Kidney (tissue), 14 donors: ENCODE results near the gene EIF3K. TPM values are rescaled to one million over a fixed set of nuclear protein-coding genes. Genes with fewer than 3 reads are reported as not detected.
A peak's percentile ranks its signal among the peaks of the same experiment; 100 is the strongest.

Experiments used
- DNase-seq, 5 donors: peaks; one replicate each; pipeline ENCODE4 v3.0.0-alpha.2; 2013 to 2020
- FAIRE-seq: peaks from 2 replicates; lab custom pipeline; 2012; peaks lifted over from hg19 to GRCh38; lab: Jason Lieb, UNC
- H3K27ac ChIP-seq, 2 donors: one replicate each; pipeline ENCODE4 v1.7.0; 2013; ENCODE audit warnings: low read depth in 2 of 2, low read length in 2 of 2, inconsistent platforms in 1 of 2
- H3K27me3 ChIP-seq: one replicate; pipeline ENCODE4 v1.7.1; 2013; ENCODE audit warnings: low read length, inconsistent platforms; ENCODE audit not compliant: control insufficient read depth, insufficient read depth
- H3K36me3 ChIP-seq, 3 donors: one replicate each; pipeline versions ENCODE4 v1.7.0 to v1.7.1; 2013; ENCODE audit warnings: low read length in 3 of 3, control low read depth in 1 of 3, inconsistent platforms in 1 of 3; ENCODE audit not compliant: insufficient read depth in 3 of 3, control insufficient read depth in 2 of 3
- H3K4me1 ChIP-seq, 3 donors: one replicate each; pipeline versions ENCODE4 v1.7.0 to v1.7.1; 2013; ENCODE audit warnings: low read length in 3 of 3, inconsistent platforms in 1 of 3, low read depth in 1 of 3; ENCODE audit not compliant: control insufficient read depth in 2 of 3, insufficient read depth in 2 of 3
- H3K4me3 ChIP-seq, 3 donors: one replicate each; pipeline versions ENCODE4 v1.7.0 to v1.8.1; 2013; ENCODE audit warnings: low read length in 3 of 3, control low read depth in 1 of 3, inconsistent platforms in 1 of 3
- H3K9ac ChIP-seq, 3 donors: one replicate each; pipeline versions ENCODE4 v1.7.0 to v1.7.1; 2013; ENCODE audit warnings: low read length in 3 of 3, control low read depth in 1 of 3, inconsistent platforms in 1 of 3
- H3K9me3 ChIP-seq, 3 donors: one replicate each; pipeline versions ENCODE4 v1.7.0 to v1.7.1; 2013; ENCODE audit warnings: low read length in 3 of 3, control low read depth in 1 of 3, inconsistent platforms in 1 of 3; ENCODE audit not compliant: control insufficient read depth in 2 of 3, insufficient read depth in 1 of 3
- CTCF ChIP-seq: IDR thresholded peaks from 3 replicates; pipeline ENCODE4 v1.5.1; 2012; ENCODE audit warnings: mild to moderate bottlenecking, moderate library complexity, borderline replicate concordance; ENCODE audit not compliant: insufficient read depth; ENCODE audit errors: extremely low read depth
- intact Hi-C: fragments of 100-400 bp; cut with DNase I; formaldehyde crosslinking; loops from one replicate; pipeline ENCODE4 v1.11.1; 2022
- polyA plus RNA-seq: library from polyadenylated mRNA; stranded (reverse); fragments of 350-450 nt; fragmentation: Illumina TruSeq; extraction: RNeasy Lipid Tissue Mini Kit (QIAGEN cat#74804); gene quantifications from one replicate; pipeline ENCODE4 v1.2.3, GENCODE V29; 2014; ENCODE audit warnings: low read depth, low replicate concordance; ENCODE audit not compliant: insufficient read depth
- total RNA-seq: library from RNA; stranded (reverse); fragmentation: NEBNext Ultra II Directional; extraction: Animal tissue kit (Norgen Biotek cat#: 25700); gene quantifications from one replicate; pipeline ENCODE4 v1.2.1, GENCODE V29; 2021
- donor health status: control.
- donor health status: control.
- donor health status: control.
- donor health status: control.
- donor health status: control.
- donor health status: DM: yes; HTN: yes; CAD: no.
- donor health status: Normal renal cell carcinoma (clear cell type).

EIF3K gene
- total and polyA plus RNA-seq, 2 donors from 2014 or later = 259 to 723 TPM

- H3K4me3 ChIP-seq = no peak overlapping the region
- intact Hi-C loops = no loop called here
- no peaks in the 10 kb centered on the region for H3K36me3 ChIP-seq
- H3K9ac ChIP-seq = no peak overlapping the region
- H3K27ac ChIP-seq = no peak overlapping the region
- DNase-seq (no peak), FAIRE-seq (no peak)
- TF ChIP-seq CTCF = no peak
- H3K27me3 ChIP-seq = no peaks in the 10 kb centered on the region
- H3K4me1 ChIP-seq = no peaks in the 10 kb centered on the region
- no peaks in the 10 kb centered on the region for H3K9me3 ChIP-seq
Measured at GRCh38 chr19:38592940-38593339, 26.0 kb upstream of the EIF3K start.

GRCh38 chr19:38596057-38596981 lies 22.7 kb upstream of the EIF3K start:
- DNase-seq (peak in 4 of 5 donors; percentile 86 to 92 (median 88)), FAIRE-seq (no peak)
- Histone ChIP-seq H3K27me3 (no peaks in the 10 kb centered on the region), H3K36me3 (no peaks in the 10 kb centered on the region), H3K4me3 (no peak overlapping the region), H3K27ac (no peak overlapping the region), H3K9ac (no peak overlapping the region), H3K4me1 (no peaks in the 10 kb centered on the region), H3K9me3 (no peaks in the 10 kb centered on the region)
- intact Hi-C loops = no loop called here
- TF ChIP-seq CTCF = no peak

DNA sequence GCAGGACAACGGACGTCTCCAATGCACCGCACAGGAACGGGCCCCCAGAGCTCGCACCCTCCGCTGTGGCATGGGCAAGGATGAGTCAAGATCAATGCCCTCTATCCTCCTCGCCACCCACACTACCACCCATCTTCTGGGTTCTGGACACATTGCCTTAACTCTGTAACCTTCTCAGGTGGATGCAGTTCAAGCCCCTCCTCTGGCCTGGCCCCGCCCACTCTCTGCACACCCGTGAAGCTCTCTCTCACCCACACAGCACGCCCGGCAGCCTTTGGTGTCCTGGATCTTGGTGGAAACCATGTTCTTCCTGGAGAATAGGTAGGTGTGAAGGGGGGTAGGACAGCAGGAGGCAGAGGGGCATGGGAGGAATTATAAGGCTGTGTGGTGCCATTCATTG lies 21.9 kb upstream of the EIF3K start:
- Histone ChIP-seq H3K4me3 (no peak overlapping the region), H3K27ac (no peak overlapping the region), H3K9me3 (no peaks in the 10 kb centered on the region), H3K27me3 (no peaks in the 10 kb centered on the region), H3K36me3 (no peaks in the 10 kb centered on the region), H3K4me1 (no peaks in the 10 kb centered on the region), H3K9ac (no peak overlapping the region)
- intact Hi-C loops = no loop called here
- DNase-seq = no peak
- TF ChIP-seq CTCF = no peak
- no peak for FAIRE-seq
